GM18505 (cell line): ENCODE results near the gene SARS2.

ENCODE experiments used
- ATAC-seq: cut with Tn5 transposase; IDR thresholded peaks from one replicate; pipeline ENCODE4 v1.9.1; 2021; ENCODE audit not compliant: unreplicated experiment
- POLR2A ChIP-seq: IDR thresholded peaks from 4 replicates; pipeline ENCODE4 v1.6.1; 2011; ENCODE audit warnings: borderline replicate concordance; ENCODE audit not compliant: insufficient read depth, insufficient read length; ENCODE audit errors: extremely low read depth

Gene SARS2

GRCh38 chr19:38867171-38867780 lies 63.3 kb downstream of the SARS2 start:
- ATAC-seq: no peak
- TF ChIP-seq POLR2A: no peak
